ENCODE results near the gene CCDC82. TPM values are rescaled to one million over a fixed set of nuclear protein-coding genes. Genes with fewer than 3 reads are reported as not detected.

Gene CCDC82
- total RNA-seq, 2 experiments from 2014 or later: 23.7 to 24.4 TPM

DNA sequence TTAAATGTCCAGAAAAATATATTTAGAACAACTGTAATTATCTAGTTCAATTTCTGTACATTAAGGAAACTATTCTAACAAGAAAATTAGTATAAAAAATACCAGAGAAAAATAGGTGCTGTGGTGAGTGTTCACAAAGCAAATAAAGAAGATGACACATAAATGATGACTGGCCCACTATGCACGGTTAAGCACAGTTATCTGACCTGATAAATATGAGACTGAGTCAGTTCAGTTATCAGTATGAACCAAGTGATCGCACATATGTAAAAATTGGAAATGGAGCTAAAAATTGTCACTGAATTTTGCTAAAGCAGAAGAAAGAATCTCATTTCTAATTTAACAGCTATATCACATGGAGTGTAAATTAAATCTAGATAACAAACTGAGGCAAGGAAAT lies 27.9 kb downstream of the CCDC82 start:
- H3K36me3 Mint-ChIP-seq (ENCODE audit: low read depth): peaks cover 68% of the 10 kb centered on the region
- TF ChIP-seq, protein P1, sequence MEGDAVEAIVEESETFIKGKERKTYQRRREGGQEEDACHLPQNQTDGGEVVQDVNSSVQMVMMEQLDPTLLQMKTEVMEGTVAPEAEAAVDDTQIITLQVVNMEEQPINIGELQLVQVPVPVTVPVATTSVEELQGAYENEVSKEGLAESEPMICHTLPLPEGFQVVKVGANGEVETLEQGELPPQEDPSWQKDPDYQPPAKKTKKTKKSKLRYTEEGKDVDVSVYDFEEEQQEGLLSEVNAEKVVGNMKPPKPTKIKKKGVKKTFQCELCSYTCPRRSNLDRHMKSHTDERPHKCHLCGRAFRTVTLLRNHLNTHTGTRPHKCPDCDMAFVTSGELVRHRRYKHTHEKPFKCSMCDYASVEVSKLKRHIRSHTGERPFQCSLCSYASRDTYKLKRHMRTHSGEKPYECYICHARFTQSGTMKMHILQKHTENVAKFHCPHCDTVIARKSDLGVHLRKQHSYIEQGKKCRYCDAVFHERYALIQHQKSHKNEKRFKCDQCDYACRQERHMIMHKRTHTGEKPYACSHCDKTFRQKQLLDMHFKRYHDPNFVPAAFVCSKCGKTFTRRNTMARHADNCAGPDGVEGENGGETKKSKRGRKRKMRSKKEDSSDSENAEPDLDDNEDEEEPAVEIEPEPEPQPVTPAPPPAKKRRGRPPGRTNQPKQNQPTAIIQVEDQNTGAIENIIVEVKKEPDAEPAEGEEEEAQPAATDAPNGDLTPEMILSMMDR (IDR thresholded peaks at IDR 0.05): no peak
- H3K4me1 ChIP-seq (ENCODE audit: insufficient read depth, low read length): no peaks in the 10 kb centered on the region
- no peaks in the 10 kb centered on the region for H3K27me3 ChIP-seq (ENCODE audit: control insufficient read depth in 1 of 2, insufficient read depth in 2 of 2, low read length in 2 of 2)
- no peaks in the 10 kb centered on the region for H3K9me3 ChIP-seq (ENCODE audit: control insufficient read depth in 1 of 2, insufficient read depth in 1 of 2, low read length in 2 of 2)
- CTCF ChIA-PET: interaction anchor here (1.1 kb wide), 1 partner anchor 19 kb away, joined by 4 read pairs; the partner anchor contains the start of gene MAML2
- H3K27me3 Mint-ChIP-seq: no peaks in the 10 kb centered on the region
- no peak overlapping the region for H3K4me3 ChIP-seq (ENCODE audit: low read length)
- no peak for ATAC-seq (ENCODE audit: poor library complexity)
- no peak overlapping the region for H3K27ac ChIP-seq (ENCODE audit: low read depth in 1 of 2, low read length in 2 of 2)
- no peaks in the 10 kb centered on the region for H3K4me1 Mint-ChIP-seq (ENCODE audit: low read depth)
- peaks cover 40% of the 10 kb centered on the region for H3K36me3 ChIP-seq (ENCODE audit: insufficient read depth, low read length)
- no peak overlapping the region for H3K27ac Mint-ChIP-seq
- H3K4me3 Mint-ChIP-seq: no peak overlapping the region
- intact Hi-C loops (cut with DNase I, micrococcal nuclease): no loop called here
- no peak for DNase-seq
- POLR2A ChIA-PET: interaction anchor here (0.6 kb wide), 1 partner anchor 19 kb away, joined by 3 read pairs; the partner anchor contains the start of gene MAML2
- no peaks in the 10 kb centered on the region for H3K9me3 Mint-ChIP-seq

DNA sequence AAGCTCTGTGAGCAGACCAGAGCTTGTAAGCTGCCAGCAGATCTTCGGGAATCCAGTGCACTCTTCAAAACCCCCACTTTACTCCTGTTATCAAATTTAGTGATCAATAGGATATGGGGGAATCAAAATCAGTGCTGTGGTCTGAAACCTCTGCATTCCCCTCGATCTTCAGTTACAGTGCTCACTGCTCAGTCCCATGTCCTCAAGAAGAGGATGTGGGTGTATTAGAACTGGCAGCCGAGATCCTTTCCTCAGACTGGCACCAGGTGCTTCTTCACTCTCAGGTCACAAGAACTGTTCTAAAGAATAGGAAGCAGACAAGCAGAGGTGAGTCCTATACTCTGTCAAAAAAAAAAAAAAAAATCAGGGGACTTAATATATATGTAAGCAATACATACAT lies 31.4 kb downstream of the CCDC82 start:
- Mint-ChIP-seq H3K27me3 (no peaks in the 10 kb centered on the region), H3K9me3 (no peaks in the 10 kb centered on the region), H3K27ac (no peak overlapping the region), H3K36me3 (ENCODE audit: low read depth) (peaks cover 74% of the 10 kb centered on the region), H3K4me1 (ENCODE audit: low read depth) (no peaks in the 10 kb centered on the region), H3K4me3 (no peak overlapping the region)
- ChIA-PET POLR2A (no interaction called here), CTCF (interaction anchor here (2.1 kb wide), 1 partner anchor 15 kb away, joined by 8 read pairs; the partner anchor contains the start of gene MAML2)
- Histone ChIP-seq H3K27ac (ENCODE audit: low read depth in 1 of 2, low read length in 2 of 2) (no peak overlapping the region), H3K9me3 (ENCODE audit: control insufficient read depth in 1 of 2, insufficient read depth in 1 of 2, low read length in 2 of 2) (no peaks in the 10 kb centered on the region), H3K27me3 (ENCODE audit: control insufficient read depth in 1 of 2, insufficient read depth in 2 of 2, low read length in 2 of 2) (no peaks in the 10 kb centered on the region), H3K4me3 (ENCODE audit: low read length) (no peak overlapping the region), H3K4me1 (ENCODE audit: insufficient read depth, low read length) (no peaks in the 10 kb centered on the region), H3K36me3 (ENCODE audit: insufficient read depth, low read length) (peaks cover 42% of the 10 kb centered on the region)
- ATAC-seq (ENCODE audit: poor library complexity) (no peak), DNase-seq (no peak)
- intact Hi-C loops (cut with DNase I, micrococcal nuclease): no loop called here
- TF ChIP-seq, protein P1 (IDR thresholded peaks at IDR 0.05): no peak

DNA sequence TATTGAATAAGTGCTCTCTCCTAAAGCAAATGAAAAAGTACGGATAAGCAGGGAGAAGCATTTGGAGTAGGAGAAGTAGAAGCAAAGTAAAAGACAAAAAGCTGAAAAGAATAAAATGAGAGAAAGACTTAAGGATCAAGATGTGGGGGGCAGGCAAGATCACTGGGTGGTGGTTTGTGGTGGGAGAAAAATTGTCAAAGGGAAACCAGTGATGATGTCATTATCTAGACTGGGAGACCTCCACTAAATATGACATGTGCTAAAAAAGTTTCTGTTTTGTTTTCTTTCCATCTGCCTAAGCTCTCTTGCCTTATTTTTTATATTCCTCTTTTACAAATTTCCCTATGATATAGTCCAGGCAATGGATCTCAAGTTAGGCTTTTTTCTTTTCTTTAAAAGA lies 31.9 kb downstream of the CCDC82 start:
- POLR2A ChIA-PET: interaction anchor here (0.7 kb wide), 1 partner anchor 32 kb away, joined by 3 read pairs; the partner anchor contains the start of genes CCDC82 and JRKL
- H3K27me3 ChIP-seq (ENCODE audit: control insufficient read depth in 1 of 2, insufficient read depth in 2 of 2, low read length in 2 of 2): no peaks in the 10 kb centered on the region
- DNase-seq (peak in 1 of 14 experiments; percentile 7), ATAC-seq (ENCODE audit: poor library complexity) (no peak)
- no peaks in the 10 kb centered on the region for H3K27me3 Mint-ChIP-seq
- H3K9me3 ChIP-seq (ENCODE audit: control insufficient read depth in 1 of 2, insufficient read depth in 1 of 2, low read length in 2 of 2): no peaks in the 10 kb centered on the region
- H3K4me3 ChIP-seq (ENCODE audit: low read length): no peak overlapping the region
- CTCF ChIA-PET: interaction anchor here (2.1 kb wide), 1 partner anchor 15 kb away, joined by 8 read pairs; the partner anchor contains the start of gene MAML2
- H3K27ac Mint-ChIP-seq: no peak overlapping the region
- TF ChIP-seq, protein P1 (IDR thresholded peaks at IDR 0.05): no peak
- no peaks in the 10 kb centered on the region for H3K9me3 Mint-ChIP-seq
- no peak overlapping the region for H3K4me3 Mint-ChIP-seq
- H3K27ac ChIP-seq (ENCODE audit: low read depth in 1 of 2, low read length in 2 of 2): no peak overlapping the region
- peaks cover 42% of the 10 kb centered on the region for H3K36me3 ChIP-seq (ENCODE audit: insufficient read depth, low read length)
- intact Hi-C loops (cut with DNase I, micrococcal nuclease): no loop called here
- no peaks in the 10 kb centered on the region for H3K4me1 ChIP-seq (ENCODE audit: insufficient read depth, low read length)
- H3K36me3 Mint-ChIP-seq (ENCODE audit: low read depth): peaks cover 72% of the 10 kb centered on the region
- H3K4me1 Mint-ChIP-seq (ENCODE audit: low read depth): no peaks in the 10 kb centered on the region

Data from CD4-positive, alpha-beta T cell (primary cell).